A549 (cell line): ENCODE measurements around the gene TIAM2. TPM values are rescaled to one million over a fixed set of nuclear protein-coding genes. Genes with fewer than 3 reads are reported as not detected.

Experiments
- ATAC-seq, 2 experiments: fragments of 200-7000 bp in 1 of 2; fragments of >200 bp in 1 of 2; cut with Nextera tagmentation in 1 of 2; cut with Tn5 transposase in 1 of 2; 3 replicates each; pipeline versions ENCODE4 v1.8.0 to v1.9.1; 2018 to 2020; ENCODE audit warnings: mild to moderate bottlenecking in 1 of 2, moderate library complexity in 1 of 2
- CTCF ChIA-PET: fragments of 300-600 bp; sonication (Branson Sonifier 250); formaldehyde crosslinking; extraction: SDS; loops from one replicate; lab custom pipeline; 2021; ENCODE audit warnings: antibody characterized with exemption, inconsistent platforms; lab: Yijun Ruan, JAX
- POLR2A ChIA-PET: fragments of 350-600 bp; formaldehyde crosslinking; extraction: SDS; loops from one replicate; lab custom pipeline; 2021; ENCODE audit warnings: antibody characterized with exemption, inconsistent platforms; lab: Yijun Ruan, JAX
- DNase-seq, 2 experiments: peaks; one replicate each; pipeline versions ENCODE4 v3.0.0 to v3.0.0-alpha.2; 2011 to 2016; ENCODE audit warnings: low read depth in 1 of 2, low spot score in 1 of 2
- FAIRE-seq: peaks from 2 replicates; lab custom pipeline; 2011; peaks lifted over from hg19 to GRCh38; lab: Jason Lieb, UNC
- H3K27ac ChIP-seq, 2 experiments: fragments of >200 bp; sonication (Bioruptor Twin); formaldehyde crosslinking; 3 replicates each; pipeline ENCODE4 v1.5.1; 2016 to 2017
- H3K4me1 ChIP-seq: fragments of >200 bp; sonication (Bioruptor Twin); formaldehyde crosslinking; 3 replicates; pipeline ENCODE4 v1.6.1; 2016
- H3K4me2 ChIP-seq: fragments of >200 bp; sonication (Bioruptor Twin); formaldehyde crosslinking; 3 replicates; pipeline ENCODE4 v1.6.1; 2016
- H3K4me3 ChIP-seq: fragments of >200 bp; sonication (Bioruptor Twin); formaldehyde crosslinking; 3 replicates; pipeline ENCODE4 v1.5.1; 2016
- H3K9me3 ChIP-seq: fragments of >200 bp; sonication (Bioruptor Twin); formaldehyde crosslinking; 3 replicates; pipeline ENCODE4 v1.6.1; 2016
- EHMT2 ChIP-seq: fragments of 200-600 bp; sonication (generic); IDR thresholded peaks from 2 replicates; pipeline ENCODE4 v1.6.1; 2016; ENCODE audit warnings: antibody characterized with exemption, low read depth, mild to moderate bottlenecking, moderate library complexity
- EP300 ChIP-seq, 2 experiments: fragments of >200 bp; sonication (Bioruptor Twin); formaldehyde crosslinking; IDR thresholded peaks; 2 replicates in 1 of 2; 3 replicates in 1 of 2; pipeline ENCODE4 v1.6.1; 2016 to 2017
- ESRRA ChIP-seq: fragments of 150-350 bp; IDR thresholded peaks from 2 replicates; pipeline ENCODE4 v1.6.1; 2014; ENCODE audit warnings: mild to moderate bottlenecking, low read length, borderline replicate concordance
- FOSB ChIP-seq: fragments of 250-450 bp; sonication (Bioruptor Pico); IDR thresholded peaks from 2 replicates; pipeline ENCODE4 v1.5.0; 2020; ENCODE audit warnings: mild to moderate bottlenecking, moderate library complexity
- FOSL2 ChIP-seq, 2 experiments: fragments of 450-650 bp in 1 of 2; fragments of >200 bp in 1 of 2; sonication (Bioruptor Twin) in 1 of 2; formaldehyde crosslinking; IDR thresholded peaks; 2 replicates each; pipeline versions ENCODE4 v1.5.0 to v1.6.1; 2016 to 2020; ENCODE audit warnings: mild to moderate bottlenecking in 1 of 2, moderate library complexity in 1 of 2
- HOXA7 ChIP-seq: fragments of 250-450 bp; sonication (Bioruptor Pico); IDR thresholded peaks from 2 replicates; pipeline ENCODE4 v1.5.0; 2020; ENCODE audit warnings: mild to moderate bottlenecking, moderate library complexity
- HOXB5 ChIP-seq: fragments of 250-450 bp; sonication (Bioruptor Pico); IDR thresholded peaks from 2 replicates; pipeline ENCODE4 v1.5.0; 2020; ENCODE audit warnings: mild to moderate bottlenecking, moderate library complexity
- JUNB ChIP-seq: fragments of >200 bp; sonication (Bioruptor Twin); formaldehyde crosslinking; IDR thresholded peaks from 2 replicates; pipeline ENCODE4 v1.6.1; 2016
- KDM5A ChIP-seq: fragments of 200-600 bp; sonication (generic); IDR thresholded peaks from 2 replicates; pipeline ENCODE4 v1.6.1; 2016; ENCODE audit warnings: antibody characterized with exemption, mild to moderate bottlenecking
- NFE2L2 ChIP-seq: fragments of 150-350 bp; conservative IDR thresholded peaks from 2 replicates; pipeline ENCODE4 v1.6.1; 2014; ENCODE audit warnings: low read length
- SMC3 ChIP-seq: fragments of >200 bp; sonication (Bioruptor Twin); formaldehyde crosslinking; IDR thresholded peaks from 3 replicates; pipeline ENCODE4 v1.6.1; 2018; ENCODE audit warnings: inconsistent platforms
- SREBF2 ChIP-seq: fragments of 450-650 bp; IDR thresholded peaks from 2 replicates; pipeline ENCODE4 v1.6.1; 2014; ENCODE audit warnings: mild to moderate bottlenecking, moderate library complexity
- ZNF302 ChIP-seq: fragments of 250-450 bp; sonication (Bioruptor Pico); IDR thresholded peaks from 2 replicates; pipeline ENCODE4 v1.9.0; 2021; ENCODE audit warnings: inconsistent platforms, mild to moderate bottlenecking, moderate library complexity
- WGBS: methylation state at CpG from one replicate; pipeline ENCODE4 v1.1.6; 2017; ENCODE audit errors: missing lambda C conversion rate; 5-methylcytosine and 5-hydroxymethylcytosine counted together
- polyA plus RNA-seq, 4 experiments: library from polyadenylated mRNA; depleted of rRNA in 3 of 4; stranded (reverse); fragments of >200 nt; fragmentation: RNase III in 1 of 4; extraction: RNeasy Plus Mini Kit Qiagen cat#74134 plus additional on column Dnase treatment in 1 of 4; gene quantifications; 2 replicates in 3 of 4; 3 replicates in 1 of 4; pipeline ENCODE4 v1.2.3, GENCODE V29; 2011 to 2017
- TF ChIP-seq, protein P1 (sequence below): fragments of >200 bp; sonication (Bioruptor Twin); formaldehyde crosslinking; IDR thresholded peaks from 3 replicates; pipeline ENCODE4 v1.5.1; 2016
- TF ChIP-seq, protein P2 (sequence below): fragments of 250-450 bp; sonication (Bioruptor Pico); IDR thresholded peaks from 2 replicates; pipeline ENCODE4 v1.5.0; 2021; ENCODE audit warnings: mild to moderate bottlenecking, moderate library complexity, borderline replicate concordance
- TF ChIP-seq, protein P3 (sequence below): fragments of 250-450 bp; sonication (Bioruptor Pico); IDR thresholded peaks from 2 replicates; pipeline ENCODE4 v1.5.0; 2020; ENCODE audit warnings: low read depth, mild to moderate bottlenecking, moderate library complexity
- TF ChIP-seq, protein P4 (sequence below): fragments of 450-650 bp; IDR thresholded peaks from 2 replicates; pipeline ENCODE4 v1.6.1; 2014; ENCODE audit warnings: antibody characterized with exemption
- TF ChIP-seq, protein P5 (sequence below): fragments of 200-600 bp; sonication (generic); IDR thresholded peaks from 2 replicates; pipeline ENCODE4 v1.6.1; 2016; ENCODE audit warnings: antibody characterized with exemption, mild to moderate bottlenecking, moderate library complexity

TIAM2 gene
- polyA plus RNA-seq, 2 of the 4 experiments (the other 2 are of a cell fraction) = 2.5 to 3.1 TPM

DNA sequence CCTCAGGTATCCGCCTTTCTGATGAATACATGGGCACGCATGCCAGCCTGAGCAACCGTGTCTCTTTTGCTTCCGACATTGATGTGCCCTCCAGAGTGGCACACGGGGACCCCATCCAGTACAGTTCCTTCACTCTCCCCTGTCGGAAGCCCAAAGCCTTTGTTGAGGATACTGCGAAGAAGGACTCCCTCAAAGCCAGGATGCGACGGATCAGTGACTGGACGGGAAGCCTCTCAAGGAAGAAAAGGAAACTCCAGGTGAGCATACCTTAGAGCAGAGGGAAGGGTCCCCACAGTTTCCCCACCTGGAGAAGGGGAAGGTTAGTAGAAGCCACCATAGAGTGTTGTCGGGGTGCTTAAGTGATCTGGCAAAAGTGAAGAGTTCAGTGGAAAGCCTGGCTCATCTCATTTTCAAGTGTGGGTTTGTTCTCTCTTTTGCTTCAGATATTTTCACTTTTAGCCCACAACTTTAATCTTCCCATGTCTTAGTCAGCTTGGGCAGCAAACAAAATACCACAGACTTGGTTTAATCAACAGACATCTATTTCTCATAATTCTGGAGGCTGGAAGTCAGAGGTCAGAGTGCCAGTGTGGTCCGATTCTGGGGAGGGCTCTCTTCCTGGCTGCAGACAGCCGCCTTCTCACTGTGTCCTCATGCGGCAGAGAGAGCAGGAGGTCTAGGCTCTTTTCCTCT is 135.2 kb downstream of the TIAM2 start:
- Histone ChIP-seq H3K27ac (no peak overlapping the region; a peak in 1 of 6 replicates), H3K4me3 (no peak overlapping the region), H3K9me3 (no peaks in the 10 kb centered on the region), H3K4me2 (no peak overlapping the region), H3K4me1 (peaks cover 29% of the 10 kb centered on the region)
- DNase-seq = no peak
- POLR2A ChIA-PET = no interaction called here
- WGBS = 84% methylated on average over 14 of the region's 14 CpGs
- no peak for ATAC-seq
- FAIRE-seq = no peak
- no peak for TF ChIP-seq JUNB
- TF ChIP-seq, protein P1, sequence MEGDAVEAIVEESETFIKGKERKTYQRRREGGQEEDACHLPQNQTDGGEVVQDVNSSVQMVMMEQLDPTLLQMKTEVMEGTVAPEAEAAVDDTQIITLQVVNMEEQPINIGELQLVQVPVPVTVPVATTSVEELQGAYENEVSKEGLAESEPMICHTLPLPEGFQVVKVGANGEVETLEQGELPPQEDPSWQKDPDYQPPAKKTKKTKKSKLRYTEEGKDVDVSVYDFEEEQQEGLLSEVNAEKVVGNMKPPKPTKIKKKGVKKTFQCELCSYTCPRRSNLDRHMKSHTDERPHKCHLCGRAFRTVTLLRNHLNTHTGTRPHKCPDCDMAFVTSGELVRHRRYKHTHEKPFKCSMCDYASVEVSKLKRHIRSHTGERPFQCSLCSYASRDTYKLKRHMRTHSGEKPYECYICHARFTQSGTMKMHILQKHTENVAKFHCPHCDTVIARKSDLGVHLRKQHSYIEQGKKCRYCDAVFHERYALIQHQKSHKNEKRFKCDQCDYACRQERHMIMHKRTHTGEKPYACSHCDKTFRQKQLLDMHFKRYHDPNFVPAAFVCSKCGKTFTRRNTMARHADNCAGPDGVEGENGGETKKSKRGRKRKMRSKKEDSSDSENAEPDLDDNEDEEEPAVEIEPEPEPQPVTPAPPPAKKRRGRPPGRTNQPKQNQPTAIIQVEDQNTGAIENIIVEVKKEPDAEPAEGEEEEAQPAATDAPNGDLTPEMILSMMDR = no peak
- no peak for TF ChIP-seq EP300 (IDR thresholded peaks at IDR 0.05)
- no peak for TF ChIP-seq FOSB
- TF ChIP-seq HOXA7 (CRISPR knock-in tag) = no peak
- TF ChIP-seq ESRRA = no peak
- TF ChIP-seq KDM5A = no peak
- TF ChIP-seq EHMT2 = no peak
- TF ChIP-seq, all 56 proteins: peak for 0
- CTCF ChIA-PET = no interaction called here

DNA sequence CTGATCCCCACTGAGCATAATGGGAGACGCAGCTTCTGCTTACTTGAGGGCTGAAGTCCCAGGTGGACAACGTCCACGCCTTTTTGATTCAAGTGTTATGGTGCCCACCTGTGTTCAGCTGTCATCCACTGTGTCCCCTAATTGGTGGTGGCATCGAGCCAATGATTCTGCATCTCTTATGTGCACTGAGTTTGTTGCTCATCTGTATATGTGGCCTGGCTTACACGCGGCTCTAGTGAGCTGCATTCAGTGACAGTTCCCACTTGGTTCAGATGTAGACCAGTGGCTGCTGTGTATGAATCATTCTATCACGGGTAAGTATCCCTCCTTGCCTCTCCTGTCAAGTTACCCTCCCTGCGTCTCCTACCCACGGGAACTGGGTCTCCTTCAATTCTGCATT is 137.5 kb downstream of the TIAM2 start:
- POLR2A ChIA-PET = no interaction called here
- TF ChIP-seq HOXA7 (CRISPR knock-in tag) (no peak), FOSL2 (IDR thresholded peaks at IDR 0.05) (no peak), FOSL2 (CRISPR knock-in tag; IDR thresholded peaks at IDR 0.05) (no peak), ZNF302 (CRISPR knock-in tag) (no peak), SREBF2 (no peak), KDM5A (no peak), FOSB (no peak), NFE2L2 (no peak), SMC3 (no peak)
- TF ChIP-seq, protein P2, sequence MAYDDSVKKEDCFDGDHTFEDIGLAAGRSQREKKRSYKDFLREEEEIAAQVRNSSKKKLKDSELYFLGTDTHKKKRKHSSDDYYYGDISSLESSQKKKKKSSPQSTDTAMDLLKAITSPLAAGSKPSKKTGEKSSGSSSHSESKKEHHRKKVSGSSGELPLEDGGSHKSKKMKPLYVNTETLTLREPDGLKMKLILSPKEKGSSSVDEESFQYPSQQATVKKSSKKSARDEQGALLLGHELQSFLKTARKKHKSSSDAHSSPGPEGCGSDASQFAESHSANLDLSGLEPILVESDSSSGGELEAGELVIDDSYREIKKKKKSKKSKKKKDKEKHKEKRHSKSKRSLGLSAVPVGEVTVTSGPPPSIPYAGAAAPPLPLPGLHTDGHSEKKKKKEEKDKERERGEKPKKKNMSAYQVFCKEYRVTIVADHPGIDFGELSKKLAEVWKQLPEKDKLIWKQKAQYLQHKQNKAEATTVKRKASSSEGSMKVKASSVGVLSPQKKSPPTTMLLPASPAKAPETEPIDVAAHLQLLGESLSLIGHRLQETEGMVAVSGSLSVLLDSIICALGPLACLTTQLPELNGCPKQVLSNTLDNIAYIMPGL (CRISPR knock-in tag) = no peak
- TF ChIP-seq, protein P3, sequence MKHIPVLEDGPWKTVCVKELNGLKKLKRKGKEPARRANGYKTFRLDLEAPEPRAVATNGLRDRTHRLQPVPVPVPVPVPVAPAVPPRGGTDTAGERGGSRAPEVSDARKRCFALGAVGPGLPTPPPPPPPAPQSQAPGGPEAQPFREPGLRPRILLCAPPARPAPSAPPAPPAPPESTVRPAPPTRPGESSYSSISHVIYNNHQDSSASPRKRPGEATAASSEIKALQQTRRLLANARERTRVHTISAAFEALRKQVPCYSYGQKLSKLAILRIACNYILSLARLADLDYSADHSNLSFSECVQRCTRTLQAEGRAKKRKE (CRISPR knock-in tag) = no peak
- TF ChIP-seq, protein P4, sequence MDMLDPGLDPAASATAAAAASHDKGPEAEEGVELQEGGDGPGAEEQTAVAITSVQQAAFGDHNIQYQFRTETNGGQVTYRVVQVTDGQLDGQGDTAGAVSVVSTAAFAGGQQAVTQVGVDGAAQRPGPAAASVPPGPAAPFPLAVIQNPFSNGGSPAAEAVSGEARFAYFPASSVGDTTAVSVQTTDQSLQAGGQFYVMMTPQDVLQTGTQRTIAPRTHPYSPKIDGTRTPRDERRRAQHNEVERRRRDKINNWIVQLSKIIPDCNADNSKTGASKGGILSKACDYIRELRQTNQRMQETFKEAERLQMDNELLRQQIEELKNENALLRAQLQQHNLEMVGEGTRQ = no peak
- TF ChIP-seq, all 56 proteins: peak for 0
- H3K27ac ChIP-seq = no peak overlapping the region
- FAIRE-seq (no peak), DNase-seq (no peak), ATAC-seq (no peak)
- no peak overlapping the region for H3K4me3 ChIP-seq
- peaks cover 19% of the 10 kb centered on the region for H3K4me1 ChIP-seq
- no peaks in the 10 kb centered on the region for H3K9me3 ChIP-seq
- WGBS = 81% methylated on average over 9 of the region's 9 CpGs
- CTCF ChIA-PET = interaction anchor here (1.4 to 1.5 kb wide), 2 partner anchors 14 to 41 kb away, joined by 3 read pairs; no protein-coding TSS in a partner anchor
- no peak overlapping the region for H3K4me2 ChIP-seq

DNA sequence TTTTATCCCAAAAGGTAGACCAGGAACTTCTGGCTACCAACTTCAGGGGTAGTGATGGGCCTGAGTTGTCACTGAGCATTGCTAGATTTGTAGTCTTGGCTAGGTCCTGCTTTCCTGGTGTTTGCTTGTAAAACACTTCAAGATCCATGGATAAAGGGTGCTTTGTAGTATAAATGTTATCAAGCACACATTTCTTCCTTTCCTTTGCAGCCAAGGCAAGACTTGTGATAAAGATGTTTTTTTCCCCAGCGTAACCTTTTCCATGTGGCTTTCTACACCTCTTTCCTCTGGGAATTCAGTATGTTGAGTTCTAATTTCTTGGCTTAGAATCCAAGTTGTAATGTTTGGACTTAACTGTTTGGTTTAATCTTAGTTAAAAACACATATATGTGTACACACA is 145.9 kb downstream of the TIAM2 start:
- FAIRE-seq (no peak), DNase-seq (no peak)
- 91% methylated on average over 1 of the region's 1 CpG for WGBS

More for the DNA sequence above, 145.9 kb downstream of the TIAM2 start:
- H3K4me3 ChIP-seq = no peak overlapping the region
- no peaks in the 10 kb centered on the region for H3K9me3 ChIP-seq
- ATAC-seq = no peak
- no peak overlapping the region for H3K27ac ChIP-seq
- H3K4me1 ChIP-seq = 0 out of 3 replicates have a peak, but pooled peaks cover 3% of the 10 kb centered on the region
- no peak overlapping the region for H3K4me2 ChIP-seq
- ChIA-PET POLR2A (no interaction called here), CTCF (no interaction called here)
- TF ChIP-seq, protein P5, sequence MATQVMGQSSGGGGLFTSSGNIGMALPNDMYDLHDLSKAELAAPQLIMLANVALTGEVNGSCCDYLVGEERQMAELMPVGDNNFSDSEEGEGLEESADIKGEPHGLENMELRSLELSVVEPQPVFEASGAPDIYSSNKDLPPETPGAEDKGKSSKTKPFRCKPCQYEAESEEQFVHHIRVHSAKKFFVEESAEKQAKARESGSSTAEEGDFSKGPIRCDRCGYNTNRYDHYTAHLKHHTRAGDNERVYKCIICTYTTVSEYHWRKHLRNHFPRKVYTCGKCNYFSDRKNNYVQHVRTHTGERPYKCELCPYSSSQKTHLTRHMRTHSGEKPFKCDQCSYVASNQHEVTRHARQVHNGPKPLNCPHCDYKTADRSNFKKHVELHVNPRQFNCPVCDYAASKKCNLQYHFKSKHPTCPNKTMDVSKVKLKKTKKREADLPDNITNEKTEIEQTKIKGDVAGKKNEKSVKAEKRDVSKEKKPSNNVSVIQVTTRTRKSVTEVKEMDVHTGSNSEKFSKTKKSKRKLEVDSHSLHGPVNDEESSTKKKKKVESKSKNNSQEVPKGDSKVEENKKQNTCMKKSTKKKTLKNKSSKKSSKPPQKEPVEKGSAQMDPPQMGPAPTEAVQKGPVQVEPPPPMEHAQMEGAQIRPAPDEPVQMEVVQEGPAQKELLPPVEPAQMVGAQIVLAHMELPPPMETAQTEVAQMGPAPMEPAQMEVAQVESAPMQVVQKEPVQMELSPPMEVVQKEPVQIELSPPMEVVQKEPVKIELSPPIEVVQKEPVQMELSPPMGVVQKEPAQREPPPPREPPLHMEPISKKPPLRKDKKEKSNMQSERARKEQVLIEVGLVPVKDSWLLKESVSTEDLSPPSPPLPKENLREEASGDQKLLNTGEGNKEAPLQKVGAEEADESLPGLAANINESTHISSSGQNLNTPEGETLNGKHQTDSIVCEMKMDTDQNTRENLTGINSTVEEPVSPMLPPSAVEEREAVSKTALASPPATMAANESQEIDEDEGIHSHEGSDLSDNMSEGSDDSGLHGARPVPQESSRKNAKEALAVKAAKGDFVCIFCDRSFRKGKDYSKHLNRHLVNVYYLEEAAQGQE = no peak
- TF ChIP-seq HOXB5 (CRISPR knock-in tag) = no peak
